KOPT-K1 (cell line): ENCODE results near the gene ADAM8.

ENCODE experiments used
- H3K27ac ChIP-seq: fragments of 200-600 bp; sonication (generic); 2 replicates; pipeline ENCODE4 v1.5.1; 2016; ENCODE audit warnings: antibody characterized with exemption, mild to moderate bottlenecking, low read depth, low read length; ENCODE audit not compliant: poor library complexity, severe bottlenecking
- H3K36me3 ChIP-seq: fragments of 200-600 bp; sonication (generic); 2 replicates; pipeline ENCODE4 v1.5.1; 2017; ENCODE audit warnings: antibody characterized with exemption, mild to moderate bottlenecking, low read length, moderate library complexity; ENCODE audit not compliant: insufficient read depth
- H3K9me3 ChIP-seq: fragments of 200-600 bp; sonication (generic); 2 replicates; pipeline ENCODE4 v1.5.1; 2017; ENCODE audit warnings: antibody characterized with exemption, low read length, mild to moderate bottlenecking; ENCODE audit not compliant: insufficient read depth, poor library complexity, severe bottlenecking

ADAM8 gene

DNA sequence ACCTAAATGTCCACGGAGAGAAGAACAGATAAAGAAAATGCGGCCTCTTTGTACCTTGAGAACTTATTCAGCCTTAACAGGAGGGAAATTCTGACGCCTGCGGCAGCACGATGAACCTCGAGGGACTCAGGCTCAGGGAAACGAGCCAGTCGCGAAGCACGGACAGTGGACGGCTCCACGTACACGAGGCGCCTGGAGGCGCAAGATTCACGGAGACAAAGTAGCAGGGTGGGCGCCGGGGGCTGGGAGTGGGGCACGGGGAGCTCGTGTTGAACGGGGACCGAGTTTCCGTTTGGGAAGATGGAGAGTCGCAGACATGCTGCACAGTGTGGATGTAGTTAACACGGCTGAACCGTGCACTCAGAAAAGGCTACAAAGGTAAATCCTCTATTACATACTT is 59.9 kb downstream of the ADAM8 start:
- Histone ChIP-seq H3K9me3 (no peaks in the 10 kb centered on the region), H3K27ac (no peak overlapping the region), H3K36me3 (no peaks in the 10 kb centered on the region)

DNA sequence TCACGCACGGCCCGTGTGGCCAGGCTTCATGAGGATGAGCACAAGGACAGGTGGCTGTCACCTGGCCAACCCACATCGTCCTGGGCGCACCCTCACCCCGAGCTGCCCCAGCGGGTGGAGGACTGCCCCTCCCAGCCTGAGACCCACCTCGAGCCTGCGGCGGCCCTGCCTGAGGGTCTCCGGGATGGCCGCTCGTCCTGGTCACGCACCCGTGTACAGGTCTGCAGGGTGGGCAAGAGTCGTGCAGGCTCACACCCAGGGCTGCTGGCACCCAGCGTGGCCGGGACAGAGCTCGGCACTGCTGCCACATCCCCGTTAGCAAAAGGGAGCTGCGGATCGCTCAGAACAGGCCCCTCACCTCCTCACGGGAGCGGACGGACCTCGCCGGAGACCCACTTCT is 61.1 kb downstream of the ADAM8 start:
- no peak overlapping the region for H3K27ac ChIP-seq
- H3K9me3 ChIP-seq = no peaks in the 10 kb centered on the region
- H3K36me3 ChIP-seq = no peaks in the 10 kb centered on the region

DNA sequence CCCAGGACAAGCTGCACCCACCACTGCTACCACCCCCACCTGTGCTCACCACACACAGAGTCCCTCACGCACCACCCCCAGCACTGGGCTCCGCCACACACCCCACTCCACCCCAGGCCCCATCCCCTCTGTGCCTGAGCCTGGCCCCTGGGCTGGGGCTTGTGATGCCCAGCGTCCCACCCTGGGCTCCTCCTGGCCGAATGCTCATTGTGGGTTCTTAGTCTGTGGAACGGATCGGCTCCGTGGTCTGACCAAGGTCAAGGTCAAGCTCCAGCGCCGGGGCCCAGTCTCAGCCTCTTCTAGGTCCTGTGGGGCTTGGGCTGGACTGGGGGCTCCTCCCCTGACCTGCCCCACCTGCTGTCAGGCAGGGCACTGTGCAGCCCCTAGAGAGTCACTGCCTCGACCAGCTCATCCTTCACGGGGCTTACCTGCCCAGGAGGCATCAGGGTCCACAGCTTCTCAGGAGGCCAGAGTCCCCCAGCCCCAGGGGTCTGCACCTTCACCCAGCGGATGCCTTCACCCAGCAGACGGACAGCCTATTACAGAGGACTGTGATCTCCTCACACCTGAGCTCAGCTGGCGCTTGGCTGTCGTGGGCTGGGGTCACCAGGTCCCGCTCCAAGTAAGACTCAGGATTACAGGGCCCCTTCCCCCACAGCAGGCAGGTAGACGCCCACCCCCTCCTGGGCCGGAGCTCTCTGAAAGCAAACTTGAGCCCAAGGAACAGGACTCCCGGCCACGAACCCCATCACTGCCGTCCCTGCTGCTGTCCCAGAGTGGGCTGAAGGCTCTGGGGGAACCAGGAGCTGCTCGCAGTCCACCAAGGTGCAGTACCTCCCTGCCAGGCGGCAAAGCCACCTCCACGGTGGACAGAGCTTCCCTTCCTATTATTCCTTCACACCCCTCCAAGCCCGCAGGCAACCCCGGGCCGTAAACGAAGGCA is 61.9 kb downstream of the ADAM8 start:
- H3K27ac ChIP-seq = no peak overlapping the region
- H3K36me3 ChIP-seq = no peaks in the 10 kb centered on the region
- H3K9me3 ChIP-seq = no peaks in the 10 kb centered on the region

DNA sequence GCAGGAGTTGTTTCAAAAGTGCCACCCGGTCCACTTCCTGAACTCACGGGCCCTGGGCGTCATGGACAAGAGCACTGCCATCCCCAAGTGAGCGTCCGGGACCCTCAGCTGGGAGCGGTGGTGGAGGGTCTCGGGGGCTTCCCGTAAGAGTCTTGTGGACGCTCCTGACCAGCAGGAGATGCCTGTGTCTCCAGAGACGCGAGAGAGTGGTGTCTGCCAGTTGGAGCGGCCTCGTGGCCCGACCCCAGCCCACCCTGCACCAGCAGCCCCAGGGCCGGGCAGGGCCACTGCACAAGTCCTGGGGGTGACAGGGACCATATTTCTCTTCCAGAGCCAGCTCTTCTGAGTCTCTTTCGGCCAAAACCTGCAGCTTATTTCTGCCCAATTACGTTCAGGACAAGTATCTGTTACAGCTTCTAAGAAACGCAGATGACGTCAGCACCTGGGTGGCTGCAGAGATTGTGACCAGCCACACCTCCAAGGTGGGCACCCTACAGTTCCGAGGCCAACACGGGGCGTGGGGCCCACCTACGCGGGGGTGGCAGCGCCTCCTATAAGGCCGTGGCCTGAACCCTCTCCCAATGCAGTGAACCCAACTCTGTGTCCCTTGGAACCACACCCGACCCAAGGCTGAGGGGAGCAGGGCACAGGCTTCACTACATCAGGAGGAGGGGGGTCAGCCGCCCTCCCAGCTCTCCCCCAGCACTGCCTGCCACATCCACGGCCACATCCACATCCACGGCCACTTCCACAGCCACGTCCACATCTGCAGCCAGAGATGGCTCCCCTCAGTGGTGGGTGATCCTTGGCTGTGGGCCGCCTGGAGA is 62.8 kb downstream of the ADAM8 start:
- Histone ChIP-seq H3K9me3 (no peaks in the 10 kb centered on the region), H3K36me3 (no peaks in the 10 kb centered on the region), H3K27ac (no peak overlapping the region)

DNA sequence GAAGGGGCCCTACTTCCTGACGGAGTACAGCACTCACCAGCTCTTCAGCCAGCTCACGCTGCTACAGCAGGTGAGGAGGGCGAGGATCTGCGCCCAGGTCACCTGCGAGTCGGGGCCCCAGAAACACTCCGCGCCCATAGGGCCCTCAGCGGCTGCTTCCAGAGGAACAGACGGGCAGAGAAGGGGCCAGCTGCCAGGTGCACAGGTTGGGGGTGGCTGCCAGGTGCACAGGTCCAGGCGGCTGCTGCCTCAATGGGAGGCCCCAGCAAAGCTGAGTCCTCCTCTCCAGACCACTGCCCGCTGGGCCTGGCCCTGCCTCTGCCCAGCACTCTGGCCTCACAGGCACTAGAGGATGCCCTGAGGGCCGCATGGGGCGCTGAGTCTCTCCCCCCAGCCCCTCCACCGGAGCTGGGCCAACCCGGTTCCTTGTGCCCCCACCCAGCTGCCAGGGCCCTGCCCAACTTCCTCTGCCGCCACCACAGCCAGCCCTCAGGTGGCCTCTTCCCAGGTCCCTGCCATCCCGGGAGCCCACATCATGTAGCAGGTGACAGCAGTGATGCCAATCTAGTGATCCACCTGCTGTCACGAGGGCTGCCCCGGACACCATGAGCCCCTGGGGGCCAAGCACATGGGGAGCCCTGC is 63.7 kb downstream of the ADAM8 start:
- Histone ChIP-seq H3K9me3 (no peaks in the 10 kb centered on the region), H3K36me3 (no peaks in the 10 kb centered on the region), H3K27ac (no peak overlapping the region)
